ENCODE results near the gene SRD5A1.

DNA sequence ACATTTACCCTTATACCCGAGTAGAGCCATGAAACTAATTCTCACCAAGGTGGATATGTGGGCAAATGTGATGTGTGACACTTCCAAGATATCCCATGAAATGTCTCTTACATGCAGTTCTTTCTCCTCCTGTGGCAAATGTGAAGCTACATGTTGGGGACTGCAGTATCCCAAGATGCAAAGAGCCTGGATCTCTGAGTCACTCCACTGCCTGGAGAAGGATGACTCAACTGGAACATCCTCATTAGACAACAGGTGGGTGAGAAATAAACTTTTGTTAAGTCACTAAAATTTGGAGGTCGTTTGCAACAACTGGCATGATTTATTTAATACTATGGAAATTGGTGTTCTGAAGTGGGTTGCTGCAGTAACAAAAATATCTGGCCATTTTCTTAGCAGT is 43.5 kb downstream of the SRD5A1 start:
- no peak for TF ChIP-seq EZH2 (IDR thresholded peaks at IDR 0.05; ENCODE audit: insufficient read depth, poor library complexity, severe bottlenecking)
- TF ChIP-seq EZH2phosphoT487 (IDR thresholded peaks at IDR 0.05; ENCODE audit: insufficient read depth, low read depth): no peak
